ENCODE results near the gene ARHGEF40. TPM values are rescaled to one million over a fixed set of nuclear protein-coding genes. Genes with fewer than 3 reads are reported as not detected.

Gene ARHGEF40
- total RNA-seq, 1 donor from 2014 or later: 1.4 TPM

- TF ChIP-seq, protein P1, sequence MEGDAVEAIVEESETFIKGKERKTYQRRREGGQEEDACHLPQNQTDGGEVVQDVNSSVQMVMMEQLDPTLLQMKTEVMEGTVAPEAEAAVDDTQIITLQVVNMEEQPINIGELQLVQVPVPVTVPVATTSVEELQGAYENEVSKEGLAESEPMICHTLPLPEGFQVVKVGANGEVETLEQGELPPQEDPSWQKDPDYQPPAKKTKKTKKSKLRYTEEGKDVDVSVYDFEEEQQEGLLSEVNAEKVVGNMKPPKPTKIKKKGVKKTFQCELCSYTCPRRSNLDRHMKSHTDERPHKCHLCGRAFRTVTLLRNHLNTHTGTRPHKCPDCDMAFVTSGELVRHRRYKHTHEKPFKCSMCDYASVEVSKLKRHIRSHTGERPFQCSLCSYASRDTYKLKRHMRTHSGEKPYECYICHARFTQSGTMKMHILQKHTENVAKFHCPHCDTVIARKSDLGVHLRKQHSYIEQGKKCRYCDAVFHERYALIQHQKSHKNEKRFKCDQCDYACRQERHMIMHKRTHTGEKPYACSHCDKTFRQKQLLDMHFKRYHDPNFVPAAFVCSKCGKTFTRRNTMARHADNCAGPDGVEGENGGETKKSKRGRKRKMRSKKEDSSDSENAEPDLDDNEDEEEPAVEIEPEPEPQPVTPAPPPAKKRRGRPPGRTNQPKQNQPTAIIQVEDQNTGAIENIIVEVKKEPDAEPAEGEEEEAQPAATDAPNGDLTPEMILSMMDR (IDR thresholded peaks at IDR 0.05): no peak
- Mint-ChIP-seq H3K4me1 (no peaks in the 10 kb centered on the region), H3K27ac (no peak overlapping the region), H3K27me3 (peaks cover 32% of the 10 kb centered on the region), H3K9me3 (peaks cover 5% of the 10 kb centered on the region), H3K36me3 (ENCODE audit: low read depth) (no peaks in the 10 kb centered on the region), H3K4me3 (no peak overlapping the region)
- CTCF ChIA-PET: no interaction called here
- intact Hi-C loops (cut with micrococcal nuclease): no loop called here
- ATAC-seq (ENCODE audit: low read depth) (no peak), DNase-seq (no peak)
- POLR2A ChIA-PET: no interaction called here
Observed at GRCh38 chr14:21121122-21121521, 51.0 kb downstream of the ARHGEF40 start.

GRCh38 chr14:21123429-21123828, 53.3 kb downstream of the ARHGEF40 start:
- intact Hi-C loops (cut with micrococcal nuclease): no loop called here
- DNase-seq: no peak
- TF ChIP-seq, protein P1 (IDR thresholded peaks at IDR 0.05): no peak
- no peaks in the 10 kb centered on the region for H3K4me1 Mint-ChIP-seq
- ATAC-seq (ENCODE audit: low read depth): no peak
- ChIA-PET POLR2A (no interaction called here), CTCF (interaction anchor here (1.1 to 2.2 kb wide), 4 partner anchors 13 to 108 kb away, joined by 3 to 4 read pairs (median 3); no protein-coding TSS in a partner anchor)
- no peak overlapping the region for H3K27ac Mint-ChIP-seq
- H3K27me3 Mint-ChIP-seq: peaks cover 42% of the 10 kb centered on the region
- no peaks in the 10 kb centered on the region for H3K36me3 Mint-ChIP-seq (ENCODE audit: low read depth)
- H3K9me3 Mint-ChIP-seq: peaks cover 7% of the 10 kb centered on the region
- no peak overlapping the region for H3K4me3 Mint-ChIP-seq

DNA sequence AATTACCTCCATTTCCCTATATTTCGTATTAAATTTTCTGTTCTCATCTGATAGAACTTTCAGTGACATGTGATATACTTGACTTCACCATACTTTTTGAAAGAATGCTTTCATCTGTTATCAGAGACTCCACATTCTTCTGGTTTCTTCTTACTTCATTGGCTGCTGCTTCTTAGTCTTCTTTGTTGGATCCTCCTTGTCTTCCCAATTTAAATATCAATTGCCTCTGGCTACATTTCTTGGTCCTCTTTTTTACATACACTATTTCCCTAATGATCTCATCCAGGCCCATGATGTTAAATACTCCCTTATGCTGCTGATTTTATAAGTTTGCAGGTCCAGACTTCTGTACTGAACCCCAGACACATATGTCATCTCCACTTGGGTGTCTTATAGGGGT, 63.8 kb downstream of the ARHGEF40 start:
- Mint-ChIP-seq H3K9me3 (no peaks in the 10 kb centered on the region), H3K4me1 (no peaks in the 10 kb centered on the region), H3K27me3 (peaks cover 5% of the 10 kb centered on the region), H3K27ac (no peak overlapping the region), H3K36me3 (ENCODE audit: low read depth) (no peaks in the 10 kb centered on the region), H3K4me3 (no peak overlapping the region)
- ChIA-PET CTCF (interaction anchor here (1.1 kb wide), 1 partner anchor 33 kb away, joined by 3 read pairs; the partner anchor contains the start of gene TMEM253), POLR2A (no interaction called here)
- intact Hi-C loops (cut with micrococcal nuclease): loop anchor here (5.0 kb wide), 1 partner anchor 43 kb away; no protein-coding TSS in a partner anchor
- ATAC-seq (ENCODE audit: low read depth): no peak
- DNase-seq: no peak
- TF ChIP-seq, protein P1 (IDR thresholded peaks at IDR 0.05): no peak

GRCh38 chr14:21136024-21136423, 65.9 kb downstream of the ARHGEF40 start:
- DNase-seq (no peak), ATAC-seq (ENCODE audit: low read depth) (no peak)
- Mint-ChIP-seq H3K9me3 (no peaks in the 10 kb centered on the region), H3K27ac (no peak overlapping the region), H3K4me3 (no peak overlapping the region), H3K36me3 (ENCODE audit: low read depth) (no peaks in the 10 kb centered on the region), H3K27me3 (peaks cover 7% of the 10 kb centered on the region), H3K4me1 (no peaks in the 10 kb centered on the region)
- POLR2A ChIA-PET: no interaction called here
- intact Hi-C loops (cut with micrococcal nuclease): loop anchor here (1.0 kb wide), 1 partner anchor 68 kb away; no protein-coding TSS in a partner anchor
- TF ChIP-seq, protein P1 (IDR thresholded peaks at IDR 0.05): no peak
- CTCF ChIA-PET: interaction anchor here (0.7 to 1.3 kb wide), 6 partner anchors 13 to 421 kb away, joined by 3 to 7 read pairs (median 3); no protein-coding TSS in a partner anchor

Other genes with a start within 250 kb of the ARHGEF40 start
- gene RNASE3, start 178.9 kb upstream of the ARHGEF40 start, total RNA-seq: not detected in 2 replicates
- not detected in 2 replicates for gene RNASE2, start 114.8 kb upstream of the ARHGEF40 start, total RNA-seq
- 94.2 and 94.7 TPM in 2 replicates for gene METTL17, start 80.3 kb upstream of the ARHGEF40 start, total RNA-seq
- gene SLC39A2, start 71.0 kb upstream of the ARHGEF40 start, total RNA-seq: 0.38 TPM in 1 of 2 replicates, not detected in the other
- gene NDRG2, start 45.2 kb upstream of the ARHGEF40 start, total RNA-seq: 2.1 and 3.9 TPM in 2 replicates
- not detected in 2 replicates for gene TPPP2, start 40.1 kb upstream of the ARHGEF40 start, total RNA-seq
- gene RNASE13, start 35.5 kb upstream of the ARHGEF40 start, total RNA-seq: not detected in 2 replicates
- gene RNASE7, start 27.9 kb upstream of the ARHGEF40 start, total RNA-seq: not detected in 2 replicates
- not detected in 2 replicates for gene RNASE8, start 12.5 kb upstream of the ARHGEF40 start, total RNA-seq
- 1.6 and 2.3 TPM in 2 replicates for gene ZNF219, start 28.4 kb downstream of the ARHGEF40 start, total RNA-seq
- not detected in 2 replicates for gene TMEM253, start 30.8 kb downstream of the ARHGEF40 start, total RNA-seq
- gene OR5AU1, start 85.8 kb downstream of the ARHGEF40 start, total RNA-seq: not detected in 2 replicates
- 653 and 683 TPM in 2 replicates for gene HNRNPC, start 199.1 kb downstream of the ARHGEF40 start, total RNA-seq
- not detected in 2 replicates for gene RPGRIP1, start 209.8 kb downstream of the ARHGEF40 start, total RNA-seq